AG09309 (cell line): ENCODE results near the gene CNGB1.

Experiments
- DNase-seq: peaks from one replicate; pipeline ENCODE4 v3.0.0-alpha.2; 2010; ENCODE audit warnings: low read depth
- H3K4me3 ChIP-seq: 2 replicates; pipeline ENCODE4 v1.5.1; 2011; ENCODE audit warnings: mild to moderate bottlenecking, low read depth, low read length, moderate library complexity; ENCODE audit not compliant: control insufficient read depth
- TF ChIP-seq, protein P1 (sequence below): IDR thresholded peaks from 2 replicates; pipeline ENCODE4 v1.5.1; 2011; ENCODE audit warnings: mild to moderate bottlenecking, low read depth, low read length, inconsistent platforms; ENCODE audit not compliant: insufficient read depth, control insufficient read depth; ENCODE audit errors: missing control alignments

Gene CNGB1

GRCh38 chr16:57889522-57889921 is 81.4 kb downstream of the CNGB1 start:
- no peak overlapping the region for H3K4me3 ChIP-seq
- DNase-seq, result no peak
- TF ChIP-seq, protein P1, sequence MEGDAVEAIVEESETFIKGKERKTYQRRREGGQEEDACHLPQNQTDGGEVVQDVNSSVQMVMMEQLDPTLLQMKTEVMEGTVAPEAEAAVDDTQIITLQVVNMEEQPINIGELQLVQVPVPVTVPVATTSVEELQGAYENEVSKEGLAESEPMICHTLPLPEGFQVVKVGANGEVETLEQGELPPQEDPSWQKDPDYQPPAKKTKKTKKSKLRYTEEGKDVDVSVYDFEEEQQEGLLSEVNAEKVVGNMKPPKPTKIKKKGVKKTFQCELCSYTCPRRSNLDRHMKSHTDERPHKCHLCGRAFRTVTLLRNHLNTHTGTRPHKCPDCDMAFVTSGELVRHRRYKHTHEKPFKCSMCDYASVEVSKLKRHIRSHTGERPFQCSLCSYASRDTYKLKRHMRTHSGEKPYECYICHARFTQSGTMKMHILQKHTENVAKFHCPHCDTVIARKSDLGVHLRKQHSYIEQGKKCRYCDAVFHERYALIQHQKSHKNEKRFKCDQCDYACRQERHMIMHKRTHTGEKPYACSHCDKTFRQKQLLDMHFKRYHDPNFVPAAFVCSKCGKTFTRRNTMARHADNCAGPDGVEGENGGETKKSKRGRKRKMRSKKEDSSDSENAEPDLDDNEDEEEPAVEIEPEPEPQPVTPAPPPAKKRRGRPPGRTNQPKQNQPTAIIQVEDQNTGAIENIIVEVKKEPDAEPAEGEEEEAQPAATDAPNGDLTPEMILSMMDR, result no peak

DNA sequence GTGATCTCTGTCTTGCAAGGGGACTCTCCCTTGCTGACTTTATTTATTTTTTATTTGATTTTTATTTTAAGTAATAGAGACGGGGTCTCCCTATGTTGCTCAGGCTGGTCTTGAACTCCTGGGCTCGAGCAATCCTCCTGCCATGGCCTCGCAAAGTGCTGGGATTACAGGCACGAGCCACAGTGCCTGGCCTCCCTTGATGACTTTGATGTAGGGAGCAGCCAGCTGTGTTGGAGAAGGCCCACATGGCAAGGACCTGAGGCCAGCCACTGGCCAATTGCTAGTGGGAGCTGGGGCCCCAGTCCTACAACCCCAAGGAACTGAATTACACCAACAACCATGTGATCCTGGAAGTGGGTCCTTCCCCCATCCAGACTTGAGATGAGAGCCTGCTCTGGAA is 81.8 kb downstream of the CNGB1 start:
- H3K4me3 ChIP-seq, result no peak overlapping the region
- TF ChIP-seq, protein P1, result no peak
- DNase-seq, result no peak

DNA sequence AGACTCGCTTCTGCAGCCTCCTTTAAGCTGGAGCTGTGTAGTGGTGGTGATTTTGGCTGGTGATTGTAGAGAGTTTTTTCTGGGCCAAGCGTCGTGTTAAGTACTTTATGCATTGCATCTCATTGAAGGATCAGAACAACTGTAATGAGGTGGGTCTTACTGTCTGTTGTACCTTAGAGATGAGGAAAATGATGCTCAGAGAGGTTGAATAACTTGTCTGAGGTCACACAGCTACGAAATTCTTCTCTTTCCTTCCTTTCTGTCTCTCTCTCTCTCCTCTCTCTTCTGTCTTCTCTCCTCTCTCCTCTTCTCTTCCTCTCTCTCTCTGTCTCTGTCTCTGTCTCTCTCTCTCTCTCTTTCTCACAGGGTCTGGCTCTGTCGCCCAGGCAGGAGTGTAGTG is 82.8 kb downstream of the CNGB1 start:
- DNase-seq, result no peak
- H3K4me3 ChIP-seq, result no peak overlapping the region
- TF ChIP-seq, protein P1, result no peak

DNA sequence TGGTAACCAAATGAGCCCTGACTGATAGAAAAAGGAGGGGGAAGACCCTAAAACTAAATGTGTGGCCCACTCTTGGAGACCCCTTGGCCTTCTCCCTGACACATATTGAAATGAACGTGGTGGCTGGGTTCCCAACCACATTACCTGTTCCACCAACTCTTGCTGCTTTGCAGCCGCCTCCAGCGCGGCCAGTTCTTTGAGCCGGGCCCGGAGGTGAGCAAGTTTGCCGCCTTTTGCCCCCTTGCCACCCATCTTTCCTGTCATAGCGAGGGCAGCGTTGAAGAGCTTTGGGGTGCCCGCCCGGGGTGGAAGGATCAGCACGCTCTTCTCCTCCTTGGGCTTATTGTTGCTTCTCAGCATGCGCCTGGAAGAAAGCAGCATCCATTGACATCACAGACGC is 83.2 kb downstream of the CNGB1 start:
- DNase-seq, result no peak
- H3K4me3 ChIP-seq, result no peak overlapping the region
- TF ChIP-seq, protein P1, result no peak

DNA sequence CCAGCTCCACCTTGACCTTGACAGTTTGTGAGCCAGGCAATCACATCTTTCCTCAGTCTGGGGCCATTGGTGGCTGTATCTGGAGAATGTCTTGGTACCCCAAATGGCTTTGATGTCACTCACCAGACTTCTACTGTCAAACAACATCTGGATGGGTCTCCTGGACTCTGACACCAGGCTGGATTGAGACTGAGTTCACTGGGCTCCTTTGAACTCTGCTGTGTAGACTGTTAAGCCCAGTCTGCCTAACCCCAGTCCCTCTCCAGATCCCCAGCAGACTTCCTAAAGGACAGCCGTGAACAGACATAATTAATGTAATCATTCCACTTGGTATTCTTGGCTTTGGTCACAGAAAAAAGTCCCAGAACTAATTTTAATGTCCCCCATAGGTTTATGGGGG is 84.5 kb downstream of the CNGB1 start:
- H3K4me3 ChIP-seq, result no peak overlapping the region
- no peak for DNase-seq
- TF ChIP-seq, protein P1, result no peak

DNA sequence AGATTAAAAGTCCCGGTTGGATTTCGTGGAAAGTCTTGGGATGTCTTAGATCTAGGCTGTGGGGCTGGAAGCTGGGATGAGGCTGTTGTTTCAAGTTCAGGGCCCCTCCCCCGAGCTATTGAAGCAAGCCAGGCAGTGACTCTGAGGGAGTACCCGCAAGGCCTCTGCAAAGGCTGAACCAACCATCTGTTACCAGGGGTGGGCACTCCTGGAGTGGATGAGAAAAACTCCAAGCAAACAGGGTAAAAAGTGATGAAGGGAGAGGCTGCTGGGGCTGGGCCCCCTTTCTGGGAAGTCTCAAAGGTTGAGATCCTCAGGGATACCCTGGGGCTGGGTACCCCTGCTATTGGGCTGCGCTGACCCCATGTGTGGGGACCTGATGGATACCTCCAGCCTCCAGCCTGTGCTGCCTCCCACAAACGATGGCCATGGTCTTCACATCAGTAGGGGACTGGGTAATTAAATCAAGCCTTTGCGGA is 86.2 kb downstream of the CNGB1 start:
- no peak overlapping the region for H3K4me3 ChIP-seq
- TF ChIP-seq, protein P1, result no peak
- no peak for DNase-seq
